H1 (cell line): ENCODE measurements around the gene CKB. TPM values are rescaled to one million over a fixed set of nuclear protein-coding genes. Genes with fewer than 3 reads are reported as not detected.

Source experiments
- BRCA1 ChIP-seq: IDR thresholded peaks from 2 replicates; pipeline ENCODE4 v1.6.1; 2012; ENCODE audit warnings: low read depth, low read length, improper control_type of control experiment
- CHD7 ChIP-seq: fragments of 300-600 bp; sonication (generic); IDR thresholded peaks from 2 replicates; pipeline ENCODE4 v1.7.1; 2012; ENCODE audit warnings: low read length, moderate library complexity, mild to moderate bottlenecking, inconsistent platforms; ENCODE audit not compliant: insufficient replicate concordance
- KDM4A ChIP-seq: IDR thresholded peaks from one replicate; pipeline ENCODE4 v1.7.1; 2012; ENCODE audit warnings: low read depth, mild to moderate bottlenecking, moderate library complexity, low read length, inconsistent platforms; ENCODE audit not compliant: severe bottlenecking
- KDM5A ChIP-seq: fragments of 200-600 bp; IDR thresholded peaks from 2 replicates; pipeline ENCODE4 v1.7.1; 2012; ENCODE audit warnings: mild to moderate bottlenecking, low read length, inconsistent platforms, mixed read lengths
- POLR2AphosphoS5 ChIP-seq: IDR thresholded peaks from 2 replicates; pipeline ENCODE4 v1.6.1; 2011; ENCODE audit warnings: low read depth, low read length
- RNF2 ChIP-seq: fragments of 200-900, 300-1000 bp; sonication (generic); IDR thresholded peaks from 2 replicates; pipeline ENCODE4 v1.7.1; 2016; ENCODE audit warnings: borderline replicate concordance, low read depth, mild to moderate bottlenecking, antibody characterized with exemption, low read length; ENCODE audit not compliant: poor library complexity, severe bottlenecking; ENCODE audit errors: missing control alignments
- RXRA ChIP-seq: IDR thresholded peaks from 2 replicates; pipeline ENCODE4 v1.6.1; 2011; ENCODE audit warnings: low read depth, mild to moderate bottlenecking, low read length, moderate library complexity; ENCODE audit not compliant: insufficient read depth
- SP2 ChIP-seq: IDR thresholded peaks from 2 replicates; pipeline ENCODE4 v1.6.1; 2012; ENCODE audit warnings: mild to moderate bottlenecking, low read length, inconsistent platforms
- SP4 ChIP-seq: IDR thresholded peaks from 2 replicates; pipeline ENCODE4 v1.6.1; 2012; ENCODE audit warnings: low read length, inconsistent platforms
- SRF ChIP-seq: IDR thresholded peaks from 2 replicates; pipeline ENCODE4 v1.6.1; 2011; ENCODE audit warnings: mild to moderate bottlenecking, low read depth, low read length, moderate library complexity
- TAF1 ChIP-seq: IDR thresholded peaks from 2 replicates; pipeline ENCODE4 v1.6.1; 2011; ENCODE audit warnings: mild to moderate bottlenecking, low read depth, low read length
- polyA plus RNA-seq, 7 experiments: library from polyadenylated mRNA; depleted of rRNA in 3 of 7; stranded (reverse) in 5 of 7; unstranded in 2 of 7; fragments of >200 nt in 5 of 7; fragments of 200-250 nt in 2 of 7; gene quantifications; 1 replicate in 5 of 7; 2 replicates in 1 of 7; 4 replicates in 1 of 7; pipeline versions ENCODE4 v1.2.1 to v1.2.3, GENCODE V29; 2011 to 2013; ENCODE audit warnings: missing spikeins in 2 of 7, mixed read lengths in 2 of 7
- total RNA-seq: library from RNA; stranded (reverse); fragmentation: NEBNext Ultra II Directional; extraction: Animal tissue kit (Norgen Biotek cat#: 25700); gene quantifications from 2 replicates; pipeline ENCODE4 v1.2.1, GENCODE V29; 2021
- TF ChIP-seq, protein P1 (sequence below): IDR thresholded peaks from 2 replicates; pipeline ENCODE4 v1.6.1; 2011; ENCODE audit warnings: low read depth, mild to moderate bottlenecking, low read length; ENCODE audit not compliant: insufficient read depth

Gene CKB
- total and polyA plus RNA-seq, 2 of the 8 experiments (the other 6 are each of a cell fraction or from before 2014, with no cell fraction given) = 538 to 950 TPM

- TF ChIP-seq CHD7 (no peak), SRF (no peak), SP4 (no peak), KDM4A (no peak), RNF2 (no peak), RXRA (no peak), POLR2AphosphoS5 (no peak), KDM5A (no peak), TAF1 (no peak), SP2 (no peak), BRCA1 (no peak)
- TF ChIP-seq, protein P1, sequence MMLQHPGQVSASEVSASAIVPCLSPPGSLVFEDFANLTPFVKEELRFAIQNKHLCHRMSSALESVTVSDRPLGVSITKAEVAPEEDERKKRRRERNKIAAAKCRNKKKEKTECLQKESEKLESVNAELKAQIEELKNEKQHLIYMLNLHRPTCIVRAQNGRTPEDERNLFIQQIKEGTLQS = no peak
Measured at GRCh38 chr14:103496776-103497175, 25.9 kb downstream of the CKB start (continued).
